Measurements from ENCODE around the gene FGR. TPM values are rescaled to one million over a fixed set of nuclear protein-coding genes. Genes with fewer than 3 reads are reported as not detected.

FGR gene
- total and polyA plus RNA-seq, 2 of the 13 experiments (the other 11 are each of a cell fraction or from before 2014, with no cell fraction given) = not detected

GRCh38 chr1:27569506-27570291 is 65.3 kb downstream of the FGR start (continued):
- no peak for TF ChIP-seq E2F2 (CRISPR knock-in tag; IDR thresholded peaks at IDR 0.05; ENCODE audit: borderline replicate concordance)
- TF ChIP-seq EP300 (IDR thresholded peaks at IDR 0.05; ENCODE audit: low read depth in 2 of 2, low read length in 2 of 2) = peak in 1 of 2 experiments; percentile 21; a peak in 1 of 4 replicates
- no peak for TF ChIP-seq EP300 (CRISPR knock-in tag; IDR thresholded peaks at IDR 0.05; ENCODE audit: borderline replicate concordance)
- no peak for TF ChIP-seq BORCS8-MEF2B (CRISPR knock-in tag; IDR thresholded peaks at IDR 0.05)
- TF ChIP-seq ZNF34 (CRISPR knock-in tag; IDR thresholded peaks at IDR 0.05; ENCODE audit: borderline replicate concordance) = no peak
- TF ChIP-seq ZFAT (CRISPR knock-in tag; conservative IDR thresholded peaks at IDR 0.05) = no peak
- TF ChIP-seq TIGD3 (CRISPR knock-in tag; IDR thresholded peaks at IDR 0.05; ENCODE audit: borderline replicate concordance) = no peak
- TF ChIP-seq ZSCAN25 (CRISPR knock-in tag; IDR thresholded peaks at IDR 0.05) = no peak
- TF ChIP-seq ZZZ3 (CRISPR knock-in tag; IDR thresholded peaks at IDR 0.05; ENCODE audit: borderline replicate concordance) = no peak
- no peak for TF ChIP-seq ZNF280D (CRISPR knock-in tag; IDR thresholded peaks at IDR 0.05)
- no peak for TF ChIP-seq ZNF205 (CRISPR knock-in tag; IDR thresholded peaks at IDR 0.05)
- no peak for TF ChIP-seq RBFOX2 (IDR thresholded peaks at IDR 0.05; ENCODE audit: low read depth, low read length)
- TF ChIP-seq POLR2AphosphoS2 (IDR thresholded peaks at IDR 0.05; ENCODE audit: low read depth, low read length) = no peak
- TF ChIP-seq FLYWCH1 (CRISPR knock-in tag; IDR thresholded peaks at IDR 0.05) = no peak
- 0 out of 2 replicates have a peak, but pooled peaks have one; percentile 18 for TF ChIP-seq TBX2 (CRISPR knock-in tag; IDR thresholded peaks at IDR 0.05; ENCODE audit: borderline replicate concordance)
- TF ChIP-seq ZNF652 (CRISPR knock-in tag; IDR thresholded peaks at IDR 0.05; ENCODE audit: borderline replicate concordance, low read depth) = peak; percentile 92
- TF ChIP-seq YY1 (IDR thresholded peaks at IDR 0.05; ENCODE audit: insufficient read depth, insufficient replicate concordance, low read depth, low read length) = no peak
- TF ChIP-seq TFAP4 (IDR thresholded peaks at IDR 0.05; ENCODE audit: borderline replicate concordance, low read depth) = peak; percentile 76; the same call in 1 of the 2 replicates
- TF ChIP-seq ZNF225 (CRISPR knock-in tag; IDR thresholded peaks at IDR 0.05) = no peak
- TF ChIP-seq ZNF510 (CRISPR knock-in tag; IDR thresholded peaks at IDR 0.05; ENCODE audit: low read depth) = no peak
- TF ChIP-seq ZMAT3 (CRISPR knock-in tag; conservative IDR thresholded peaks at IDR 0.05) = no peak
- TF ChIP-seq ATF2 (CRISPR knock-in tag; IDR thresholded peaks at IDR 0.05) = peak; percentile 12; the same call in 1 of the 2 replicates
